SU-DHL-6 (cell line): ENCODE results near the gene OR2V2.
"Not testable (repeated sequence)": the region's sequence is repeated elsewhere in the genome, so short reads cannot be mapped to it uniquely, and the experiment has no call there.

Experiments used
- CTCF ChIP-seq: fragments of 200-600 bp; sonication (generic); IDR thresholded peaks from one replicate; pipeline ENCODE4 v1.5.1; 2017; ENCODE audit warnings: antibody characterized with exemption, mild to moderate bottlenecking, low read length, moderate library complexity; ENCODE audit not compliant: insufficient read depth, poor library complexity, severe bottlenecking
- EZH2phosphoT487 ChIP-seq: fragments of 200-600 bp; sonication (generic), shearing (Covaris generic); conservative IDR thresholded peaks from 2 replicates; pipeline ENCODE4 v1.6.1; 2018; ENCODE audit warnings: mild to moderate bottlenecking, antibody characterized with exemption, low read length, moderate library complexity, mixed read lengths

GRCh38 chr5:181146927-181147636 lies at the start of gene OR2V2:
- TF ChIP-seq CTCF, EZH2phosphoT487: not testable (repeated sequence)
